Breast epithelium (tissue), 3 donors: ENCODE data around the gene RPS16.

Source experiments
- POLR2A ChIP-seq: fragments of 450-650 bp; IDR thresholded peaks from one replicate; pipeline ENCODE4 v1.6.1; 2016; ENCODE audit warnings: antibody characterized with exemption, mild to moderate bottlenecking, moderate library complexity
- TF ChIP-seq, protein P1 (sequence below), 3 donors: fragments of 450-650 bp; IDR thresholded peaks; one replicate each; pipeline ENCODE4 v1.5.1; 2016 to 2017; ENCODE audit warnings: antibody characterized with exemption in 3 of 3, mild to moderate bottlenecking in 3 of 3, moderate library complexity in 3 of 3

DNA sequence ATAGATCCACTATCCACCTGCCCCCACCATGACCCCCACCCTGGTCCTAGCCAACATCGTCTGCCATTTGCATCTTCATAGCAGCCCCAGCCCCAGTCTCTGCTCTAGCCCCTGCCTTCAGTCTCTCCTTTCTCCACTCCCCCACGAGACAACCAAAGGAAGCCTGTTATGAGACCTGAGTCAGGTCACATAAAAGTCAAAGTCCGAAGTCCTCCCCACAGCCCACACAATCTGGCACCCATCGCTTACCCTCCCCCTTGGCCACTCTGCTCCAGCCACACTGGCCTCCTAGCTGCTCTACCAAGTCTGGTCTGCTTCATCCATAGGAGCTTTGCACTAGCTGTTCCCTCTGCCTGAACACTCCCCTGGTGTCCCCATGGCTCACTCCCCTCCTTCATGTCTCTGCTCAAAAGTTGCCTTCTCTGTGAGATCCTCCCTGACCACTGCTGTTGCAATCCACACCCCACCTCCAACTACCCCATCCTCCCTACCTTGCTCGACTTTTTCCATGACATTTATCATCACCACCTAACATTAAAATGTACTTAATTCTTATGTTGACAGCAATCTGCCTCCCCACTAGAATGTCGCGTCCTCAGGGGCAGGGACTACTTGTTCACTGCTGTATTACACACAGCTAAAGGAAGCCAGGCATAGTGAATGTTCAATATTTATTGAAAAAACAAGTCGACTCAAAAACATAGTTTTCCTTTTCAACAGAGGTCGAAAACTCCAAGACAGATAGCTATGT, 24.5 kb downstream of the RPS16 start:
- TF ChIP-seq, protein P1, sequence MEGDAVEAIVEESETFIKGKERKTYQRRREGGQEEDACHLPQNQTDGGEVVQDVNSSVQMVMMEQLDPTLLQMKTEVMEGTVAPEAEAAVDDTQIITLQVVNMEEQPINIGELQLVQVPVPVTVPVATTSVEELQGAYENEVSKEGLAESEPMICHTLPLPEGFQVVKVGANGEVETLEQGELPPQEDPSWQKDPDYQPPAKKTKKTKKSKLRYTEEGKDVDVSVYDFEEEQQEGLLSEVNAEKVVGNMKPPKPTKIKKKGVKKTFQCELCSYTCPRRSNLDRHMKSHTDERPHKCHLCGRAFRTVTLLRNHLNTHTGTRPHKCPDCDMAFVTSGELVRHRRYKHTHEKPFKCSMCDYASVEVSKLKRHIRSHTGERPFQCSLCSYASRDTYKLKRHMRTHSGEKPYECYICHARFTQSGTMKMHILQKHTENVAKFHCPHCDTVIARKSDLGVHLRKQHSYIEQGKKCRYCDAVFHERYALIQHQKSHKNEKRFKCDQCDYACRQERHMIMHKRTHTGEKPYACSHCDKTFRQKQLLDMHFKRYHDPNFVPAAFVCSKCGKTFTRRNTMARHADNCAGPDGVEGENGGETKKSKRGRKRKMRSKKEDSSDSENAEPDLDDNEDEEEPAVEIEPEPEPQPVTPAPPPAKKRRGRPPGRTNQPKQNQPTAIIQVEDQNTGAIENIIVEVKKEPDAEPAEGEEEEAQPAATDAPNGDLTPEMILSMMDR (IDR thresholded peaks at IDR 0.05): peak in 1 of 3 donors; percentile 6
- peak; percentile 66 for TF ChIP-seq POLR2A
